Activated CD4-positive, alpha-beta T cell treated with anti-CD3 and anti-CD28 coated beads for 24 hours (primary cell): ENCODE measurements around the gene DDX42.
A peak's percentile ranks its signal among the peaks of the same experiment; 100 is the strongest.
"Not testable (repeated sequence)": the region's sequence is repeated elsewhere in the genome, so short reads cannot be mapped to it uniquely, and the experiment has no call there.

Experiments
- DNase-seq, 2 donors: peaks; one replicate each; pipeline ENCODE4 v3.0.0-alpha.2; 2020; ENCODE audit warnings: low read depth in 2 of 2

DDX42 gene

DNA sequence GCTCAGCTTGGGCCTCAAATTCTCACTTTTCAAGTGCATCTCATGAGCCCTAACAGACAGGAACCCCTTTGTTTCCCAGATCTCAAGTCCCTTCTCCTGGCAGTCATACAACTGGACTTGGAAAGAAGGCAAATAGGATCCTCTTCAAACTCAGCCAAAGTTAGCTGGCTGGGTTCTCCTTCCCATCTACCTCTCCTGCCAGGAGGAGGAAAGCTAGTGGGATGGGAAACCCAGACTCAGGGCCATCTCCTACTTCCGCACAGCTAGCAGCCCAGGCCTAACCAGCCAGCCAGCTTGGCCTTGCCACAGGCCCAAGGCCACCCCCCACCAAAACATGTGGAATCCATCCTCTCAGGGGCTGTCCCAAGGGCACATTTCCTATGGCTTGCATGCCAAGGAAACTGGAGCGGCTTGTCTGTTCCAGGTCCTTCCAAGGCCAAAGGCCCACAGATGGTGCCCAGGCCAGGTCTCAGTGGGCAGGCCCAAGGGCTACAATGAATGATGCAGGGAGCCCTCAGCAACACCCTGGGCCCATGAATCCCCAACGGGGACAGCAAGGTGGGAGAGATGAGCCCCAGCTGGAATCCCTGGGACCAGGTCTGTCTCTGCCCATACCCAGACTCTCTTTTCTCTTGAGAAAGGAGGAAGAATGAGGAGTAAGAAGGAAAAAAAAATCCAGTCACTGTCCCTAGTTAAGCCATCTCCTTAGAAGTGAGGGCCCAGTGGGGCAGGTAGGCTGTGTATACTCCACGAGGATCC is 66.8 kb downstream of the DDX42 start:
- DNase-seq = no peak

- no peak for DNase-seq
Measured at GRCh38 chr17:63841350-63842172, 67.6 kb downstream of the DDX42 start.

GRCh38 chr17:63842173-63842539 is 68.2 kb downstream of the DDX42 start:
- no peak for DNase-seq

DNA sequence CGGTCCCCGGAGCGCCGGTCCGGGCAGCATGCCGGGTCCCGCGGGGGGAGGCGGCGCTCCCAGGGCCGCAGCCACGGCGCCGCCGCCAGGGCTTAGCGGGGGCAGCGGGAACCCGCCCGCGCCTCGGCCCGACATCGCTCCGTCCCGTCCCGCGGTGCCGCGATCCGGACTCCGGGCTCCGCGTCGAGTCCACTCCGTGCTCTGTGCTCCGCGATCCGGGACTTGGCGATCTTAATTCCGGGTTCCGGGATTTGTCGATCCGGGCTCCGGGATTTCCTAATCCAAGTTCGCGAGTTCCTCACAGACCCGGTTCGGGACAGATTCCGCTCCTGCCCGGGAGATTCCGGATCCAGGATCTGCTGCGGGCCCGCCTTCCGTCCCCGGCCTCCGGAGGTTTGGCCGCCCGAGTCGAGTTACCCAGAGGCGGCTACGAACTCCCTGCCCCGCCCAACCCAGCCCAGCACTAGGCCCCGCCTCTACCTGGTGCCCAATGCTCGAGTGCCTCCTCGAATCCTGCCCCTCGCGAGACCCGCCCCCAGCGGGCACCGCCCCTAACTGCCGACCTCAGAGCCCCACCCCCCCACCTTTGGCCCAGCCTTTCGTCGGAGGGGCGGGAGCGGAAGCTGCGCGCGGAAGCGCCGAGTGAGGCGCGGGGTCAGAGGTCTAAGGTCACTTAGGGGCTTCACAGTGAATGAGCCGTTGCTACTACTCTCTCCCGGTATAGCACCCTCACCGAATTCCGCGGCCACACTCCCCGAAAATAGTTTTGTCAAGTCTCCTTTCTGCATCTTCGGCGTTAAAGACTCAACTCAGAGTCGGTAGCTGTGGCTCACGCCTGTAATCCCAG is 68.8 kb downstream of the DDX42 start, which contains the start of gene SMARCD2:
Gene SMARCD2 (minus strand): TSS at position 146 of the 847 bp plus-strand sequence. CDS start 11 bp downstream, at position 135.
- peak; percentile 98 to 99 for DNase-seq

DNA sequence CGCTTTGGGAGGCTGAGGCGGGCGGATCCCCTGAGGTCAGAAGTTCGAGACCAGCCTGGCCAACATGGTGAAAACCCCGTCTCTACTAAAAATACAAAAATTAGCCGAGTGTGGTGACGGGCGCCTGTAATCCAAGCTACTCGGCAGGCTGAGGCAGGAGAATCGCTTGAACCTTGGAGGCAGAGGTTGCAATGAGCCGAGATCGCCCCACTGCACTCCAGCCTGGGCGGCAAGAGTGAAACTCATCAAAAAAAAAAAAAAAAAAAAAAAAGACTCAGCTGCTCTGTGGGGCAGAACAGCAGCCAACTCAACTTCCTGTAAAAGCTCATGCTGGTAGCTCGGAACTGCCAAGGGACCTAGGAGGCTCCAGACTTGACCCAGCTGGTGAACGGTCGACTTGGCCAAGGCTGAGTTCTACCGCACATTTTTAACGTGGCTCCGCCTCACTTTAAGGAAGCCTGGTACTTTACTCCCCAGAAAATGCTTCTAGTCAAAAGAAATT is 69.5 kb downstream of the DDX42 start:
- not testable (repeated sequence) for DNase-seq

DNA sequence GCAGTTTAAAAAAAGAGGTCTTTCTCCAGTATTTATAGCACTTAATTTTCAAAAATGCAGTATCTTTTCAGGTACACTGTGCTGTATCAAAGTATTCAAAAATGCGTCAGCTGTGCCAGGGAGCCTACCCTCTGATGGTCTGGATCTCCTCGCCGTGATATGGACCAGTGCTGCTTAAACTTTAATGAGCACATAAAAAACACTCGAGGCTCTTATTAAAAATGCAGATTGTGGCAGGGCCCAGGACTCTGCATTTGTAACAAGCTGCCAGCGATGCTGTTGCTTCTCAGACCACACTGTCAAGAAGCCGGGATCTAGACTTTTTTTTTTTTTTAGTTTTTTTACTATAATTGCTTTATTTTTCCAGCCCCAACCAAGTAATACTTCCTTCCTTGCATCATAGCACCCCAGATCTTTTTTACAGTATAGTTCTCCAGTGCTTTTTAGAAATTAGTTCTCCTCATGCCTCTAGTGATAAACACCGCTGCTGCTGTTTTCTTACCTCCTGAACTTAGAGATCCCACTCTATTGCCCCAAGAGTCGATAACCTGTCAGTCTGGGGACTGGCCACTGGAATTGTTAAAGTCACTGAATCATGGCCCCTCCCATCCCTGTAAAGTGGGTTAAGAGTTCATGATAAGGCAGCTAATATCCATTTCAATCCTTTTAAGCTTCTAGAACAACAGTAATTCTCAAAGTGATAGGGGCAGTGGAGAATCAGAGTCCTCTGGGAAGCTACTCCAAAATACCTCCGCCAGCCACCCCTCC is 70.1 kb downstream of the DDX42 start:
- no peak for DNase-seq

DNA sequence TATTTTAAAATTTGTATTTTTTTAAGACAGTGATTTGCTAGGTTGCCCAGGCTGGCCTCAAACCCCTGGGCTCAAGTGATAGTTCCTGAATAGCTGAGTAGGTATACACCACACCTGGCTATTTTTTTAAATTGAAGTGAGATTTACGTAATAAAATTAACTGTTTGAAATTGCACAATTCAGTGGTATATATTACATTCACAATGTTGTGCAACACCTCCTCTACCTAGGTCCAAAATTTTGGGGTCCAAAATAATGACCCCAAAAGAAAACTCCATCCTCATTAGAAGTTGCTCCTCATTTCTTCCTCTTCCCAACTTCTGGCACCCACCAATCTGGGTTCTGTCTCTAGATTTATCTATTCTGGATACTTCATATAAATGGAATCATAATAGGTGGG is 71.5 kb downstream of the DDX42 start:
- DNase-seq = no peak

- DNase-seq = no peak
Measured at GRCh38 chr17:63847525-63848249, 73.7 kb downstream of the DDX42 start.

- DNase-seq = peak; percentile 96 to 97
Measured at GRCh38 chr17:63848834-63849689, 75.1 kb downstream of the DDX42 start.

GRCh38 chr17:63850401-63850800 is 76.4 kb downstream of the DDX42 start:
- no peak for DNase-seq

- DNase-seq = no peak
Measured at GRCh38 chr17:63853260-63853659, 79.3 kb downstream of the DDX42 start.

- no peak for DNase-seq
Measured at GRCh38 chr17:63854709-63855108, 80.7 kb downstream of the DDX42 start.

DNA sequence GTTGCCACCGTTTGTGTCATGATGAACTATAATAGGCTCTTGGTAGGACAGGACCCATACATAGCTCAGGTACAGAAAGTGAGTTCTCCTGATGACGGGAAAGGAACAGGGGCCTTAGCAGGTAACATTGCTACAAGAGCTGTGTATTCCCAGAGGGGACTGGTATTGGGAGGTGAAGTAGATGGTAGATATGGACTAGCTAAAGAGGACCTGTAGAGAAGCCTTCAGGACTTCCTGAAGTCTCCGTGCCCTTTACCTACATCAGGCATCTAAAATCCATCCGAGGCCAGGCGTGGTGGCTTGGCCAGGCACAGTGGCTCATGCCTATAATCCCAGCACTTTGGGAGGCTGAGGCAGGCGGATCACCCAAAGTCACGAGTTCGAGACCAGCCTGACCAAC is 81.2 kb downstream of the DDX42 start:
- no peak for DNase-seq

DNA sequence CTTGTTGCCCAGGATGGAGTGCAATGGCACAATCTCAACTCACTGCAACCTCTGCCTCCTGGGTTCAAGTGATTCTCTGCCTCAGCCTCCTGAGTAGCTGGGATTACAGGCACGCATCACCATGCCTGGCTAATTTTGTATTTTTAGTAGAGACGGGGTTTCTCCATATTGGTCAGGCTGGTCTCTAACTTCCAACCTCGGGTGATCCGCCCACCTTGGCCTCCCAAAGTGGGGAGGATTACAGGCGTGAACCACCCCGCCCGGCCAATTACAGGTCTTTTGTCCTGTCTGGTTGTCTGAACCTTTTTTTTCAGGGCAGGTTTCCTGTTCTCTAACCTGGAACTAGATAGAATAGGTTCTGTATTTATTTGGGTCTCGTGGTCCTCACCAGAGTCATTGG is 82.5 kb downstream of the DDX42 start:
- not testable (repeated sequence) for DNase-seq

GRCh38 chr17:63859257-63859656 is 85.3 kb downstream of the DDX42 start:
- no peak for DNase-seq

GRCh38 chr17:63866625-63867024 is 92.7 kb downstream of the DDX42 start:
- DNase-seq = not testable (repeated sequence)
